Stimulated activated memory B cell treated with anti-CD40 and anti-IgM and Interleukin-4, amounts not matched to agents 10 μg/mL and 1 μg/mL and 100 μg/mL, for 72 hours (primary cell): ENCODE data around the gene CFAP47.
"Not testable (repeated sequence)": the region's sequence is repeated elsewhere in the genome, so short reads cannot be mapped to it uniquely, and the experiment has no call there.

Experiments
- ATAC-seq: fragments of 150-1000 bp; cut with Tn5 transposase; 2 replicates; pipeline ENCODE4 v1.10.0; 2021
- H3K27ac Mint-ChIP-seq: one replicate; pipeline ENCODE4 v1.8.0; 2022; ENCODE audit warnings: mild to moderate bottlenecking, mixed read lengths
- H3K27me3 Mint-ChIP-seq: one replicate; pipeline ENCODE4 v1.8.0; 2022; ENCODE audit warnings: mixed read lengths
- H3K36me3 Mint-ChIP-seq: one replicate; pipeline ENCODE4 v1.8.0; 2022; ENCODE audit warnings: mixed read lengths
- H3K4me1 Mint-ChIP-seq: one replicate; pipeline ENCODE4 v1.8.0; 2022; ENCODE audit warnings: mixed read lengths
- H3K4me3 Mint-ChIP-seq: one replicate; pipeline ENCODE4 v1.8.0; 2022; ENCODE audit warnings: mild to moderate bottlenecking, moderate library complexity, mixed read lengths
- H3K9me3 Mint-ChIP-seq: one replicate; pipeline ENCODE4 v1.8.0; 2022; ENCODE audit warnings: mixed read lengths

CFAP47 gene, protein sequence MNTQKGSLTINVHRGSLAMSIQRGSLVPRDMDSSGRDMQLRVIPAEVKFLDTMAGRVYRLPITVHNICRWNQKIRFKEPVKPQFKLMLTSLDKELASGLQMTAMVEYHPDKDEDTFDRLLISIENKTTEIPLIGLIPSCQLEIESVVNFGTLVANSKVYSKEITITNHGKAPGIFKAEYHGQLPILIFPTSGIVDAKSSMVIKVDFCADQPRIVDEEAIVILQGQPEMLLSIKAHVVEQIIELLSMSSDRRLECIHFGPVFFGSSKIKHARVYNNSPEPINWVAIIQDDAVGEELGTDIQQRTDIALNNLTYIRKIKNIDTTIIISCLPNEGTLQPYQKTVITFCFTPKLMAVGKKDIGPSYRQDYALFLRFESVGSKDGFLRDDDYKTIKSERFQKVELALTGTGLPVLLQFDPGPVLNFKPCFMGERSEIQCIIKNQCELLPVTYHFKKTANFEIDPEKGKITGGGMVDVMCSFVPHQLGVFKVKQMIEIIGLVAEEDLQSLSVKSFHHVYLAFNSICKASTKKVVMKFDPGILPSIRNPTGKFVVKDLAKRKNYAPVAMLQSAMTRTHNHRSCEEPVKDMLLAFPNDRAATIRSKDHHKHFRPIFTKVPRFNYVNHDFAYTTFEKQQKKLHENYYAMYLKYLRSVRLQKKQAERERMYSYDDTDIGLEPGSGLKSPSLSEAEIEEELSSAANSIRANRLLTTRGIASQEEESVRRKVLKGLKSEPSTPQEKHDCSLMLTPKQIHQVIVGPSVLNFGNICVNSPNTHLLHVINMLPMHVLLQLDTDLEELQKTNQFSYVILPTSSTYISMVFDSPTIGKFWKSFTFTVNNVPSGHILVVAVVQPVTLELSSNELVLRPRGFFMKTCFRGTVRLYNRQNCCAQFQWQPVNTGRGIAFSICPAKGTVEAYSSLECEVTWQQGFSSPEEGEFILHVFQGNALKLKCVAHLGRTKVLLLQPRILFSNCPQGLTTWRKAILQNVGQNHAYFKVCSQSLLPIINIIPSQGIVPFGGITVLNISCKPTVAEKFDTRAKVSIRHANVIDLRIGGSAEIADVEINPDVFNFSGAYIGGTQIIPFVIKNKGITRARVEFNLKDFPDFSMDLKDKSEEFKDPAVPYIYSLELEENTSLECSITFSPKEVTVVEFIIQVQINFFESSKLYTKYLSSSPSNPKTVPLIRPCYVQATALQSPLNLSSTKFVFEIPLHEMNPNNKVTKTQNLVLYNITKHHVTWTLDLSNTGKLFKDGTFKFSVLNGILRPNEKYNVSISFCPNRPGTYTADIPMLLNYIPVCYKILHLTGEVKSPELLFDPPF (N-terminal part only)

DNA sequence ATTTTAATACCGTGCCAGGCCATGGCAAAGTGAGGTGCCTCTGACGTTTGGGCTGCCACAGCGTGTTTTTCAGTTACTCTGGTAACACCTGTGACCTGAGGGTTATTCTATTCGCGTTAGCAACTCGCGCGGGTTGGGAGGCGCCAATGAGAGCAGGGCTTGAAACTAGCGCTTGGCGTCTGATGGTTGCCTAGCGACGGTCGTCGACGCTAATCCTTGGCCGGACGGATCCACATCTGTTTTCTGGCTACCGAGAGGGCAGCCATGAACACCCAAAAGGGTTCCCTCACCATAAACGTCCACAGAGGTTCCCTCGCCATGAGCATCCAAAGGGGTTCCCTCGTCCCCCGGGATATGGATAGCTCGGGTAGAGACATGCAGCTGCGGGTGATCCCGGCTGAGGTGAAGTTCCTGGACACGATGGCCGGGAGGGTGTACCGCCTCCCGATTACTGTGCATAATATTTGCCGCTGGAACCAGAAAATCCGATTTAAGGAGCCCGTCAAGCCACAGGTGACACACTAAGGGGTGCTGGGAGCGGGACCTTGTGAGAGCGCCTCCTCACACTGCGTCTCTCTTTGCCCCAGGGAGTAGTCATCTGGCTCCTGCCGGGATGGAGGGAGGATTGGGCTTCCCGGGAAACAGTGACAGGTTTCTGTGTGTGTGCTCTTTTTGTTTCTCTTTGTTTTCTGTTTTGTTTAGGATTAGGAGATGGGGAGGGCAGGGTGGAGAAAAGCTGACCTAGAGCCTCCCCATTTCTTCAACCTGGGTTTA lies at the start of gene CFAP47:
CFAP47 (plus strand) TSS at position 199 of the 774 bp plus-strand sequence; CDS start at position 265, 66 bp downstream.
- H3K36me3 Mint-ChIP-seq, result no peaks in the 10 kb centered on the region
- H3K9me3 Mint-ChIP-seq, result no peaks in the 10 kb centered on the region
- no peak within 1 kb of the TSS for H3K4me3 Mint-ChIP-seq
- no peaks in the 10 kb centered on the region for H3K4me1 Mint-ChIP-seq
- H3K27me3 Mint-ChIP-seq, result no peaks in the 10 kb centered on the region
- no peak within 1 kb of the TSS for H3K27ac Mint-ChIP-seq
- no peak for ATAC-seq

DNA sequence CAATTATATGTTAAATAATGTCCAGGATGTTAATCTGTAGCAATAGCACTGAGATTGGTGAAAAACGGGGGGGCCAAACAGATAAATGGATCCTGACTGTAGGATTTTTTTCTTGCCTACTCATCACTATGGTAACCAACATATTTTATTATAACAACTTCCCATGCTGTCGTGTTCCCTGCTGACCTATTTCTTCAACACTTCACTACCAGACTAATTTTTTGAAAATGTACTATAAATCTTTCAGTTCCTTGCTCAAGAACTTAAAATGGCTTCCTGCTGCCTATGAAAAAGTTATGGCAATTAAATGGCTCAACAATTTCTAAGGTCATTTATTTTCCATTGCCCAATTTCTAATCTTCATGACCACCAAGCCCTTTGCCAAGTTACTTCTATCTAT lies 38.9 kb upstream of the CFAP47 start:
- Mint-ChIP-seq H3K27ac (no peak overlapping the region), H3K36me3 (no peaks in the 10 kb centered on the region), H3K4me3 (no peak overlapping the region), H3K9me3 (no peaks in the 10 kb centered on the region), H3K27me3 (no peaks in the 10 kb centered on the region), H3K4me1 (no peaks in the 10 kb centered on the region)
- ATAC-seq, result no peak

DNA sequence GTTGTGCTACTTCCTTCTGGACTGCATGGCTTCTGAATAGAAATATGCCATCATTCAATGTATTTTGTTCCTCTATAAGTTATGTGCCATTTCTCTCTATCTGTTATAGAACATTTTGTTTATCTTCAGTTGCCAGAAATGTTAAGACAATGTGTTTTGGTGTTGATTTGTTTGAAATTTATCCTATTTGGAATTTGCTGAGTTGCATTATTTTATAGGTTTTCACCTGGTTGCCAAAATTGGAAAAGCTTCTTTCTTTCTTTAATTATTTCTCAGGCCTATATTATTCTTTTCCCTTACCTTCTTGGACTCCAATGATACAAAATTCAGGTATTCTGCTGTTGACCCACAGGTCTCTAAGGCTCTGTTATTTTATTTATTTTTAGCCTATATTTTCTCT lies 33.4 kb upstream of the CFAP47 start:
- no peaks in the 10 kb centered on the region for H3K27me3 Mint-ChIP-seq
- H3K36me3 Mint-ChIP-seq, result no peaks in the 10 kb centered on the region
- H3K27ac Mint-ChIP-seq, result no peak overlapping the region
- H3K9me3 Mint-ChIP-seq, result no peaks in the 10 kb centered on the region
- no peaks in the 10 kb centered on the region for H3K4me1 Mint-ChIP-seq
- no peak overlapping the region for H3K4me3 Mint-ChIP-seq
- no peak for ATAC-seq

DNA sequence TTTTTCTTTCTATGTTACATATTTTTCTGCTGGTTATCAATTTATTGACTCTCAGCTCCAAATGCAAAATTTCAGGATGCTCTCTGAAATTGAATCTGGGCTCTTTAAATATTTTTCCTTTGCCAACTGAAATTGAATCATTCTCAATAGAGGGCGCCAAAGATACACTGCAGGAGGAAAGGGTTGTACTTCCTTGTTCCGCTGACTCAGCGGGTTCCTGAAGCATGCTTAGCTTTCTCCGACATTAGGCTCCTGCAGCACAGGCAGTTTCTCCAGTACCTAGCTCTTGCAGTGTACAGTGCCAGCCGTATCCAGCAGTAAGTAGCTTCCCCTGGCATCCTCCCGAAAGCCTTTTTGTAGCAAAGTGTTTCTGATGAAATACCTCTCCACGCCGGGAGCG lies 28.8 kb upstream of the CFAP47 start:
- ATAC-seq, result no peak
- no peaks in the 10 kb centered on the region for H3K36me3 Mint-ChIP-seq
- no peaks in the 10 kb centered on the region for H3K27me3 Mint-ChIP-seq
- no peak overlapping the region for H3K27ac Mint-ChIP-seq
- H3K4me1 Mint-ChIP-seq, result no peaks in the 10 kb centered on the region
- H3K9me3 Mint-ChIP-seq, result no peaks in the 10 kb centered on the region
- H3K4me3 Mint-ChIP-seq, result no peak overlapping the region

DNA sequence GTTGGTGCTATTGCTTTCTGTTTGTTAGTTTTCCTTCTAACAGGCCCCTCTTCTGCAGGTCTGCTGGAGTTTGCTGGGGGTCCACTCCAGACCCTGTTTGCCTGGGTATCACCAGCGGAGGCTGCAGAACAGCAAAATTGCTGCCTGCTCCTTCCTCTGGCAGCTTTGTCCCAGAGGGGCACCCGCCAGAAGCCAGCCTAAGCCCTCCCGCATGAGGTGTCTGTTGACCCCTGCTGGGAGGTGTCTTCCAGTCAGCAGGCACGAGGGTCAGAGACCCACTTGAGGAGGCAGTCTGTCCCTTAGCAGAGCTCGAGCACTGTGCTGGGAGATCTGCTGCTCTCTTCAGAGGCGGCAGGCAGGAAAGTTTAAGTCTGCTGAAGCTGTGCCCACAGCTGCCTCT lies 67.3 kb downstream of the CFAP47 start:
- not testable (repeated sequence) for H3K36me3 Mint-ChIP-seq, H3K27me3 Mint-ChIP-seq, H3K9me3 Mint-ChIP-seq, H3K4me3 Mint-ChIP-seq, H3K27ac Mint-ChIP-seq, H3K4me1 Mint-ChIP-seq, ATAC-seq

DNA sequence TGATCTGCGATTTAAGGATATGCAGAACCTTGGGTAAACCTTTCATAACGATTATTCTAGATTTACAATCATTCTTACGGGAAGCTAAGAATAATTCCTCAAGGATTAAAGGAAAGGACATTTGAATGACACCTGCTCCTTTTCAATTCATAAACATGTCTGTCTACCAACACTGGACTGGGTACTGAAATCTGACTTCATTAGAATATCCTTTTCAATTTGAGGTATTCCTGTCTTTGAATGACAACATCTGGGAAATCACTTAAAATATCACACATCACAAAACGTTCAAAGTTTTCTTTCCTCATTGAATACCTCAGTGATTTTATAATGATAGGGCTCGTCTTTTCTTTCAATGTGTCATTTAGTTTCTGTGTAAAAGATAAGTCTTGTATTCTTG lies 87.7 kb downstream of the CFAP47 start:
- Mint-ChIP-seq H3K36me3 (no peaks in the 10 kb centered on the region), H3K9me3 (no peaks in the 10 kb centered on the region), H3K27ac (no peak overlapping the region), H3K4me1 (no peaks in the 10 kb centered on the region), H3K4me3 (no peak overlapping the region), H3K27me3 (no peaks in the 10 kb centered on the region)
- ATAC-seq, result no peak

DNA sequence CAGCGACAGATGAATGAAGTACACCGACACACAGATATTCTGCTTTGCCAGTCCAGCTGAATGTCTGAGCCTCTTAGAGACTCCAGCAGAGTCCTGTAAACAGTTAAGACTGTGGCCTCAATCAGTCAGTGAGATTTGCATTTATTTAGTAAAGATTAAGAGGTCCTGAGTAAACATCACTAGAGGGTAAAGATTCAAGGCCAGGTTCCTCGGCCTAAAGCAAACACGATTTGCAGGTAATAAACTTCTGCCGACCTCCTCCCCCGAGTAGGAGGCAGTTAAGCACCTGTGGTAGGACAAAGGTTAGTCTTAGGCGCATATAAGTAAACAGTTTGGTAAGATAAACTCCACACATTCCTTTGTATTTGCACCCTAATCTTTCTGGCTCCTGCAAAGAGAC lies 99.6 kb downstream of the CFAP47 start:
- no peak overlapping the region for H3K4me3 Mint-ChIP-seq
- peaks cover 4% of the 10 kb centered on the region for H3K9me3 Mint-ChIP-seq
- H3K36me3 Mint-ChIP-seq, result no peaks in the 10 kb centered on the region
- no peaks in the 10 kb centered on the region for H3K27me3 Mint-ChIP-seq
- no peaks in the 10 kb centered on the region for H3K4me1 Mint-ChIP-seq
- H3K27ac Mint-ChIP-seq, result no peak overlapping the region
- no peak for ATAC-seq

DNA sequence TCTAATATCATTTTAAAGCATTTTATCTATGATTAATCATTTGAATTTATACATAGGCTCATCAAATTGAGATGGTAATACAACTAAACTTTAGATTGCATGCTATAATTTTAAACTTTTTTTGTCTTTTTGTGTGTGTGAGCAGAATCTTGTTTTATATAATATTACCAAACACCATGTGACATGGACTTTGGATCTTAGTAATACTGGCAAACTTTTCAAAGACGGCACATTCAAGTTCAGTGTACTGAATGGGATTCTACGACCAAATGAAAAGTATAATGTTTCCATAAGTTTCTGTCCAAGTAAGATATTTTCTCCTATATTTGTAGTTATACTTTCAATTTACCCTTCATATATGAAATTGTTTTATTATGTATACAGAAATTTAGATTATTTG lies 116.0 kb downstream of the CFAP47 start:
- no peak for ATAC-seq
- no peaks in the 10 kb centered on the region for H3K4me1 Mint-ChIP-seq
- H3K9me3 Mint-ChIP-seq, result no peaks in the 10 kb centered on the region
- H3K27me3 Mint-ChIP-seq, result no peaks in the 10 kb centered on the region
- no peak overlapping the region for H3K27ac Mint-ChIP-seq
- no peaks in the 10 kb centered on the region for H3K36me3 Mint-ChIP-seq
- H3K4me3 Mint-ChIP-seq, result no peak overlapping the region

DNA sequence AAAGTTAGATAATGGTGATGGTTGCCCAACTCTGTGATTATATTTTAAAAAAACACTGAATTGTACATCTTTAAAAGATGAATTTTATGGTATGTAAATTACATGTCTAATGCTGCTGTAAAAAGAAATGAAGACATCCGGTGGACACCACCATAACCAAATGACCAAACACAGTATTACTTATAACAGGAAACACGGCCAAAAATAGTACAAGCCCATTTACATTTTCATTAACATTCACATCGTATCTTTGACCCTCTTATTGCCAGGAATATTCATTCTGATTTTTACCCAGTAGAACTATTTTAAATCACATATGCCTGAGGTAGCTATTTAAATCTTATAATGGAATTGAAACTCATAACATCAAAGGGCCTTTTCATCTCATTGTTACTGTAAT lies 143.2 kb downstream of the CFAP47 start:
- Mint-ChIP-seq H3K27ac (no peak overlapping the region), H3K4me1 (no peaks in the 10 kb centered on the region), H3K9me3 (peaks cover 3% of the 10 kb centered on the region), H3K4me3 (no peak overlapping the region), H3K27me3 (no peaks in the 10 kb centered on the region), H3K36me3 (no peaks in the 10 kb centered on the region)
- no peak for ATAC-seq

DNA sequence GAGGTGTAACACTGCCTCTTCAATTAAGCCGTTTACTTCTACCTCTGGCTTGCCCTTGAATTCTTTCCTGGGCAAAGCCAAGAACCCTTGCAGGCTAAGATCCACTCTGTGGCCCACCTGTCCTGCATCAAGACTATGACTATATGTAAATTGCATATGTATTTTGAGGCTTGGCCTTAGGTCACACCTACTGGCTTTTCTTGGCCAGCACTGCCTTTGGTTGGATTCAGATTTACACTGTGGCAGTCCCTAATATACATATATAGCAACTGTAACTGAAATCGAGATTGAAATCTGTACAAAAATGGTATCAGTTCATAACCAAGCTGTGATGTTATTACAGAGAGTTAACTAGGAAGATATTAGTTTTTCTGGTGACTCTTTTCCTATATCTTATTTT lies 151.5 kb downstream of the CFAP47 start:
- Mint-ChIP-seq H3K27ac (no peak overlapping the region), H3K4me1 (no peaks in the 10 kb centered on the region), H3K4me3 (no peak overlapping the region), H3K36me3 (no peaks in the 10 kb centered on the region), H3K27me3 (no peaks in the 10 kb centered on the region), H3K9me3 (no peaks in the 10 kb centered on the region)
- ATAC-seq, result no peak

DNA sequence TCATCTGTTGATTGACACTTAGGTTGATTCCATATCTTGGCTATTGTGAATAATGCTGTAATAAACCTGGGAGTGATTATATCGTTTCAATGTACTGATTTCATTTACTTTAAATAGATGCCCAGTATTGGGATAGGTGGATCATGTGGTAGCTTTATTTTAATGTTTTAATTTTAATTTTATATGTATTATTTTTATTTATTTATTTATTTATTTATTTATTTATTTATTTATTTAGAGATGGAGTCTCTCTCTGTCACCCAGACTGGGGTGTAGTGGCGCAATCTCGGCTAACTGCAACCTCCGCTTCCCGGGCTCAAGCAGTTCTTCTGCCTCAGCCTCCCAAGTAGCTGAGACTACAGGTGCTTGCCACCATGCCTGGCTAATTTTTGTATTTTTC lies 155.5 kb downstream of the CFAP47 start:
- H3K36me3 Mint-ChIP-seq, H3K27me3 Mint-ChIP-seq, ATAC-seq, H3K9me3 Mint-ChIP-seq, H3K4me1 Mint-ChIP-seq, H3K27ac Mint-ChIP-seq, H3K4me3 Mint-ChIP-seq: not testable (repeated sequence)

DNA sequence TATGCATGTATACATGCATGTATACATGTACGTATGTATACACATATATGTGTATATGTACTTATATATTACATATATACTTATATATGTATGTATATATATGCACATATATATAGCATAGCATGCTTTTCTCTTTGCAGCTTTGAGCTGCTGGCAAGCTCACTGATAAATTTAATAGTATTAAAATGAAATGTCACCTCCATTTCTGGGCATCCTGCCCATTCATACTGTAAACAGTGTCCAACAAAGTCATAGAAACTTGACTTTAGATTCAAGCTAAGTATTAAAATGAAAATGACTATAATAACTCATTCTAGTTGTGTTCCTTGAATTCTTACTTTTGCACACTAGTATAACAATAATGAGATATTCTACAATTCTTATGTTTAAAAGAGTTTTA lies 163.7 kb downstream of the CFAP47 start:
- Mint-ChIP-seq H3K36me3 (no peaks in the 10 kb centered on the region), H3K4me3 (no peak overlapping the region), H3K27ac (no peak overlapping the region), H3K27me3 (no peaks in the 10 kb centered on the region), H3K4me1 (no peaks in the 10 kb centered on the region), H3K9me3 (no peaks in the 10 kb centered on the region)
- ATAC-seq, result no peak

DNA sequence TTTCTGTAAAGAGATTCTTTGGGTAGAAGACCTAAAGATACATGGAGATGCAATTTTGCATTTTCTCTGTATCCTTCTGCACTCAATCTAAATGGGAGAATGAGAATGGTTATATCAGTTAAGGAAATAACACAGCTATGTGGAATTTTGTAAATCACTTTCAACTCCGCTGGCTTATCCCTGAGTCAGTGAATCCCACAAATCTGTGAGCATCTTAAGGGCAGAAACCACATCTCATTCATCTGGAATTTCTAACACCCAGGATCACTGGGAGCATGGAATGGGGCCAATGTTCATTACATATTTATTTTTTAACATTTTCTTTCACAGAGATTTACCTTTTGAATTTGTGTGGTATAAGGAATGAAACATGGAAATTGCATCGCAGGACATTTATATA lies 167.8 kb downstream of the CFAP47 start:
- Mint-ChIP-seq H3K4me3 (no peak overlapping the region), H3K36me3 (no peaks in the 10 kb centered on the region), H3K27me3 (no peaks in the 10 kb centered on the region), H3K4me1 (no peaks in the 10 kb centered on the region), H3K27ac (no peak overlapping the region), H3K9me3 (no peaks in the 10 kb centered on the region)
- no peak for ATAC-seq

DNA sequence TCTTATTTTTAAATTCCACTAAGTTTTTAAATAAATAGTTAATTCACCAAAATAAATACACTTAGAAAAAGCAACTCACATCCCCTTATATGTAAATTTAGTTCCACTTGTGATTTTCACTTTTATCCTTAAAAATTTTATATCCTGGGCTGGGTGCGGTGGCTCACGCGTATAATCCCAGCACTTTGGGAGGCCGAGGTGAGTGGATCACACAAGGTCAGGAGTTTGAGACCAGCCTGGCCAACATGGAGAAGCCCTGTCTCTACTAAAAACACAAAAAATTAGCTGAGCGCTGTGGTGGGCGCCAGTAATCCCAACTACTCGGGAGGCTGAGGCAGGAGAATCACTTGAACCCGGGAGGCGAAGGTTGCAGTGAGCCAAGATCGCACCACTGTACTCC lies 169.4 kb downstream of the CFAP47 start:
- H3K27me3 Mint-ChIP-seq, H3K9me3 Mint-ChIP-seq, H3K4me3 Mint-ChIP-seq, H3K4me1 Mint-ChIP-seq, H3K27ac Mint-ChIP-seq, H3K36me3 Mint-ChIP-seq, ATAC-seq: not testable (repeated sequence)

DNA sequence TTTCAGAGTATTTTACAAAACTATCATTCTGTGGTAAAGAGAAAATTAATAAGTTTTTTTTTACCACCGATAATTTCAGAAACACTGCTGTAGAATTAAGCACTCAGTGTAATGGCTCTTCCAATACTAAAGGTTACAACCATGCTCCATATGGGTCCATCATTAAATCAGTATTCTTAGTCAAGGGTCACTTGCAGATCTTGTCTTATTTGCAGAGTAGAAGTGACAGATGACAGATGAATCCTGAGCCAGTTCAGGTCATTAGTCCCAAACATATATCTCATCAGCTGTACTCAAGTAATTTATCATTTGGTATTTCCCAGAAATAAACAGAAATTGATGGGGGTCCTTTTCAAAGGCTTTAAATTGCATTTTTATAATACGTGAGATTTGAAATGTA lies 182.9 kb downstream of the CFAP47 start:
- Mint-ChIP-seq H3K4me1 (no peaks in the 10 kb centered on the region), H3K27me3 (no peaks in the 10 kb centered on the region), H3K36me3 (no peaks in the 10 kb centered on the region), H3K9me3 (no peaks in the 10 kb centered on the region), H3K27ac (no peak overlapping the region), H3K4me3 (no peak overlapping the region)
- no peak for ATAC-seq
